Smooth muscle cell of the brain vasculature (primary cell): Measurements from ENCODE around the gene DNAL4.

Experiments
- DNase-seq: peaks from one replicate; pipeline ENCODE4 v3.0.0-alpha.2; 2012; ENCODE audit warnings: low read depth, low spot score

DNAL4 gene

GRCh38 chr22:38786631-38787030 lies 7.3 kb downstream of the DNAL4 start:
- no peak for DNase-seq

- no peak for DNase-seq
Observed at GRCh38 chr22:38784856-38785255, 9.1 kb downstream of the DNAL4 start.

GRCh38 chr22:38784035-38784434 lies 9.9 kb downstream of the DNAL4 start:
- DNase-seq = no peak

- no peak for DNase-seq
Observed at GRCh38 chr22:38783095-38783615, 10.8 kb downstream of the DNAL4 start.

- DNase-seq = no peak
Observed at GRCh38 chr22:38782402-38783094, 11.4 kb downstream of the DNAL4 start.

- DNase-seq = no peak
Observed at GRCh38 chr22:38781033-38781432, 12.9 kb downstream of the DNAL4 start.

- no peak for DNase-seq
Observed at GRCh38 chr22:38777087-38777671, 16.8 kb downstream of the DNAL4 start.

GRCh38 chr22:38776086-38776485 lies 17.9 kb downstream of the DNAL4 start:
- DNase-seq = no peak

GRCh38 chr22:38775656-38776055 lies 18.3 kb downstream of the DNAL4 start:
- DNase-seq = no peak

GRCh38 chr22:38774496-38775166 lies 19.3 kb downstream of the DNAL4 start:
- no peak for DNase-seq

GRCh38 chr22:38773363-38773946 lies 20.5 kb downstream of the DNAL4 start:
- DNase-seq = no peak

GRCh38 chr22:38772623-38772873 lies 21.4 kb downstream of the DNAL4 start:
- no peak for DNase-seq

GRCh38 chr22:38770257-38770949 lies 23.5 kb downstream of the DNAL4 start:
- DNase-seq = no peak

- no peak for DNase-seq
Observed at GRCh38 chr22:38768036-38768435, 25.9 kb downstream of the DNAL4 start.

- no peak for DNase-seq
Observed at GRCh38 chr22:38767313-38767712, 26.6 kb downstream of the DNAL4 start.

GRCh38 chr22:38766076-38766777 lies 27.7 kb downstream of the DNAL4 start:
- DNase-seq = no peak

- DNase-seq = no peak
Observed at GRCh38 chr22:38762551-38762983, 31.4 kb downstream of the DNAL4 start.

- DNase-seq = no peak
Observed at GRCh38 chr22:38761202-38762162, 32.5 kb downstream of the DNAL4 start.

- DNase-seq = no peak
Observed at GRCh38 chr22:38760477-38761201, 33.3 kb downstream of the DNAL4 start.

GRCh38 chr22:38759005-38759404 lies 34.9 kb downstream of the DNAL4 start:
- DNase-seq = no peak
